AG09309 (cell line): ENCODE measurements around the gene MUC22.

ENCODE experiments used
- DNase-seq: peaks from one replicate; pipeline ENCODE4 v3.0.0-alpha.2; 2010; ENCODE audit warnings: low read depth
- H3K4me3 ChIP-seq: 2 replicates; pipeline ENCODE4 v1.5.1; 2011; ENCODE audit warnings: mild to moderate bottlenecking, low read depth, low read length, moderate library complexity; ENCODE audit not compliant: control insufficient read depth
- CTCF ChIP-seq: IDR thresholded peaks from 2 replicates; pipeline ENCODE4 v1.5.1; 2011; ENCODE audit warnings: mild to moderate bottlenecking, low read depth, low read length, inconsistent platforms; ENCODE audit not compliant: insufficient read depth, control insufficient read depth; ENCODE audit errors: missing control alignments

The MUC22 gene

GRCh38 chr6:30981942-30982772 lies 28.1 kb upstream of the MUC22 start:
- DNase-seq = peak; percentile 21
- H3K4me3 ChIP-seq = peak overlapping the region; percentile 12
- TF ChIP-seq CTCF = peak; percentile 33

- DNase-seq = no peak
- no peak for TF ChIP-seq CTCF
- H3K4me3 ChIP-seq = no peak within 1 kb of the TSS
Observed at GRCh38 chr6:30983439-30983838, 26.8 kb upstream of the MUC22 start, which contains the start of gene MUC21. Gene MUC21 (plus strand): TSS chr6:30983718. CDS start chr6:30983959, 241 bp downstream.

GRCh38 chr6:30985490-30985889 lies 24.8 kb upstream of the MUC22 start:
- TF ChIP-seq CTCF = no peak
- H3K4me3 ChIP-seq = no peak overlapping the region
- no peak for DNase-seq

GRCh38 chr6:30987304-30987703 lies 23.0 kb upstream of the MUC22 start:
- H3K4me3 ChIP-seq = no peak overlapping the region
- DNase-seq = no peak
- TF ChIP-seq CTCF = no peak

GRCh38 chr6:30988209-30988825 lies 22.0 kb upstream of the MUC22 start:
- TF ChIP-seq CTCF = no peak
- H3K4me3 ChIP-seq = no peak overlapping the region
- DNase-seq = no peak

GRCh38 chr6:30990422-30991086 lies 19.7 kb upstream of the MUC22 start:
- H3K4me3 ChIP-seq = no peak overlapping the region
- TF ChIP-seq CTCF = no peak
- DNase-seq = no peak
